GM15510 (cell line): ENCODE results near the gene KCNAB1.

ENCODE experiments used
- POLR2A ChIP-seq: IDR thresholded peaks from 3 replicates; pipeline ENCODE4 v1.6.1; 2011; ENCODE audit warnings: borderline replicate concordance; ENCODE audit not compliant: insufficient read length; ENCODE audit errors: extremely low read depth

KCNAB1 gene

DNA sequence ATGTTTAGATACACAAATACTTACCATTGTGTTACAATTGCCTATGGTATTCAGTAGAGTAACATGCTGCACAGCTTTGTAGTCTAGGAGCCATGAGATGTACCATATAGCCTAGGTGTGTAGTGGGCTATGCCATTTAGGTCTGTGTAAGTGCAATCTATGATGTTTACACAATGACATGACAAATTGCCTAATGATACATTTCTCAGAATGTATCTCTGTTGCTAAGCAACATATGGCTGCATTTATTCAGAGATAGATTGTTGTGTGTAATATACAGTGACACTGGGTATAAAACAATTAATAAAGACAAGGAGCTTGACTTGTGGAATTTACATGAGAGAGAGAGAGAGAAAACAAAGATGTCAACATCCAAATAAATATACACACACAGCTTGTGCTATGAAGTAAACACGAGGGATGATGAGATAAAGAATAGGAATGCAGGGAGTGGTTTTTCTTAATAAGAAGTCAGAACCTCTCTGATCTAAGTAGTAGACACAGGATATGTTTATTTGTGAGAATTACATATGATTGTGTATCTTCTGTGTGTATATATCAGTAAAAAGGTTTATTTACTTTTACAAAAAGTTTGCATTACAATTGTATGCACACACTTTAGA is 110.0 kb downstream of the KCNAB1 start:
- TF ChIP-seq POLR2A = no peak

DNA sequence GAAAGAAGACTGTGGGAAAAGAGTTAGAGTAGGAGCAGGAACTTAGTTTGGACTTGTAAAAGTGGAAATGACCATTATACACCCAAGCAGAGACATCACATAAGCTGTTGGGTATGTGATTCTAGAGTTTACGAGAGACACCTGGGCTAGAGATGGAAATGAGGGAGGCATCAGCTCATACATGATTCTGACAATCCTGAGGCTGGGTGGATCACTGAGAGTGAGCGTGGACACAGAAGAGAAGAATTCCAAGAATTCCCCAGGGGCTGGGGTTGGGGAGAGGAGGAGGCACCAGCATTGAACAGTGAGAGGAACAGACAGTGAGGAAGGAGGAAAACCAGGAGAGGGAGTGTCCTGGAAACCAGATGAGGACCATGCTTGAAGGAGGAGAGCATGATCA is 113.5 kb downstream of the KCNAB1 start:
- TF ChIP-seq POLR2A = no peak

DNA sequence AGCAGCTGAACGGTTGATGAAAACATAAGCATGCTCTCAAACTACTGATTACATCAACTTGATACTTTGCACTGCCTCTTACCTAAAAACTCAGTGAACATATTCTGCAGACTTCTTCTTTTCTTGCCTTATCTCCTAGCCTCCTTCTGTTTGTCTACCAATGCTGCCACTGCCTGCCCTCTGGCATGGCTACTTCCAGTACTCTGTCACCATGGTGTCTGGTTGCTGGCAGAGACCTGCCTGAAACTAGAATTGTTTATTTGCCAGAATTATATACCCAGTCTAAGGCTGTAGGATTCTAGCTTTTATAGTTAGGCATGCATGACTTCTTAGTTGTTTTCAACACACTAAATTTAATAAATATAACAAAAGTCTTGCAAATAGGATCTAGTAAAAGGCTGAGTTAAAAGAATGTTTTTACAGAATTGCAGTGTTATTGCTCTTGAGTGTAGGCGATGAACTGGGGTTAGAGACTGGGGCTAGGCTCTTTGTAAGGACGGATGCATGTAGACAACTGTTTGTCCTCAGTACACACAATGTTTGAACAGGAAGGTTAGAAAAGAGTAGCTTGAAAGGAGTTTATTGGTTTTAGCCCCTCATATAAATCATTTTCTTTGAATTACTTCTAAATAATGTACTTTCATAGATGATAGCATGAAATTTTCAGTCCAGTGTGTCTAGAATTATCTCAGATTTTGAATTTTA is 116.3 kb downstream of the KCNAB1 start:
- TF ChIP-seq POLR2A = no peak

DNA sequence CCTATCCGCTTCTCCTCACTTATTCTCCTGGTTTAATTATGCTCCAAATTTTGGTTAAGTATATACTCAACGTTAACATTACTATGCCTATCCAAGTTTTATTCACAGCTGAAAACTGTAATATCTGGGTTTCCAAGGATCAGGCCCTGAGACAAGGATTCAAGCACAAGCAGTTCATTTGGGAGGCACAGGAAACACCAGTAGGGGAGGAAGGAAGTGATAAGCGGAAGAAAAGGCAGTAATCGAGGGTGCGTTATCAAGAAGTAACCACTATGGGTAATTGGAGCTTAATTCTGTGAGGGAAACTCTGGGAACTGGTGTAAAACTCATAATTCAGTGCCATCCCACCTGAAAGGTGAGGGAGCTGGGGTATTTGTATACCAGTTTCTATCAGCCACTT is 120.3 kb downstream of the KCNAB1 start:
- no peak for TF ChIP-seq POLR2A

DNA sequence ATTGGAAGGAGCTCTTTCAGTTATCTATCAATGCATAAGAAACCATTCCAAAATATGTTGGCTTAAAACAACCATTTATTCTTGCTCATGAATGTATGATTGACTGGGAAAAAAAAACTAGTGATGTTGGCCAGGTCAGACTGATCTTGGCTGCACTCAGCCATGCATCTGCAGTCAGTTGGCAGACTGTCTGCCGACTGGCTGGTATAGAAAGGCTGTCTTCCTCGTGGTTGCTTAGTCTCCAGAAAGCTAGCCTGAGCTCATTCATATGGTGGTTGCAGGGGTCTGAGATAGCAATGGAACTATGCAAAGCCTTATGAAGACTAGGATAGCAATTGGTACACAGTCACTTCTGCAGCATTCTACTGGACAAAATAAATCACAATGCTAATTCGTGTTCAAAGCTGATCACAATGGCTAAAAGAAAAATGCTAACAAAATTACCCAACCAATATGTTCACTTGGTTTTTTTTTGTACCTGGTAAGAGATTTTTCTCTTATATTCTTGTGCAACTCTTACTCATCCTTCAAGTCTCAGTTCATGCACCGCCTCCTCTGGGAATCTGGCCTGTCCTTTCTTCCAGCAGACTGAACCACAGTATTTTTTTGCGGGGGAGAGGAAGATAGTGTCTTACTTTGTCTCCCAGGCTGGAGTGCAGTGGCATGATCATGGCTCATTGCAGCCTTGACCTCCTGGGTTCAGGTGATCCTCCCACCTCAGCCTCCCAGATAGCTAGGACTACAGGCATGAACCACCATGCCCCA is 126.8 kb downstream of the KCNAB1 start:
- TF ChIP-seq POLR2A = no peak

DNA sequence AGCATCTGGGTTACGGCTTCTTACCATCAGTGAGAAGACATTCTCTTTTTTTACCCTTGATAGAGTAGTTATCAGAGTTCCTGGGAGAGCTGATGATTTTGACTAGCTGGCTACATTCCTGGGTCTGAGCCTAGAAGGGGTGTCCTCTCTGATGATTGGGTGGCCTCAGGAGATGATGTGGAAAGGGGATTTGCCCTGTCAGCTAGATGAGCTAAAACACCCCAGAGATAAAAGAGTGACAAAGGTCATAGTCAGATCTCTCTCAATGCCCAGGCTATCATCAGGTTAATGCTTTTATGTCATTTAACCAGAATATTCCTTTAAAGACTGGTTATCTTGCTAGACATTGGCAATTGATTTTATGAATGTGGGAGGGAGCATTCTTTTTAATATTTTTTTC is 130.2 kb downstream of the KCNAB1 start:
- no peak for TF ChIP-seq POLR2A

DNA sequence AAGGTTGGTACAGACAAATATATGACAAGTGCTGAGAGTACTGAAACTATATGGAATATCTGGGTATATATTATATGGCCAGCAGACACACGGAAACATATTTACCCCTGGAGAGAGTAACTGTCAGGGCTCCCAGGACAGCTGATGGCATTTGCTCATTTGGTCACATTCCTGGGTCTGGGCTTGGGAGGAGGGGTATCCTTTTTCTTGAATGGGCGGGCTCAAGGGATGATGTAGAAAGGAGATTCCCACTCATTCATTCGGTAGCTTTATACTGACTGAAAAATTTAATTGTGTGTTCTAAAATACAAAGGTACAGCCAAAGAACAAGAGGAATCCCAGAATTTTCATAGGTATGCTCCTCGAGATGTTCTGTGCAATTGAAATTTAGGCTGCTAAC is 131.0 kb downstream of the KCNAB1 start:
- TF ChIP-seq POLR2A = no peak

DNA sequence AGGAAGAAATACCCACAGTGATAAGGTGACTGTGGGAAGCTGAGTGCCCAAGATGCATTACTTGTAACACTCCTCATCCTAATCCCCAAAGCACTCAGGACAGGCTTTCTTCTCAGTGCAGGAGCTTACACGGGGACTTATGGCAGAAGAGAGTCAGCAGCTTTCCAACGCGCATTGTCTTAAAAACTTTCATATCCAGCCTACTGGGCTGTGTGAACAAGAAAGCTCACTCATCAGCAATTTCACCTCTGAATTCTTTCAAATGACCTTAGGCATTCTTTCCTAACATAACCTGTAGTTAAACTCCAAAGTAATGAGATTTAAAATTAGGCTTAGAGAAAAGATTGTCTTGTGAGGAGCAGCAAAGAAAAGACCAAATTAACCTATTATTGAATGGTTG is 132.3 kb downstream of the KCNAB1 start:
- no peak for TF ChIP-seq POLR2A

DNA sequence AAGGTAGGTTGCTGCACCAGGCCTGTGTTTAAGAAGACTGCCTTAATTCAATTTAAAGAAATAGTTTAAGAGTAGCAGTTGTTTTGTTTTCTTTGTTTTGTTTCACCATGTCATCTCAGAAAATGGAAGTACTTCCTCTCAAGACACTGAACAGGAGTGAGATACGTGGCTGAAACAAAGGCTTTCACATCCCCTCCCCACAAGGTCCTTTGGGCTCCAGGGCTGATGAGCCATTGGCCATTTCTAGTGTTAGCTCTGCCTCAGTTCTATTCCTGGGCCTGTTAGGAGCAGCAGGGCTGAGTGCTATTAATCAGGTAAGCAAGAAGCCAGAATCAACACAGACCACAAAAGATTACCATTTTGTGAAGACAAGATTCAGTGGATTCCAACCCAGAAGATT is 132.8 kb downstream of the KCNAB1 start:
- TF ChIP-seq POLR2A = no peak

DNA sequence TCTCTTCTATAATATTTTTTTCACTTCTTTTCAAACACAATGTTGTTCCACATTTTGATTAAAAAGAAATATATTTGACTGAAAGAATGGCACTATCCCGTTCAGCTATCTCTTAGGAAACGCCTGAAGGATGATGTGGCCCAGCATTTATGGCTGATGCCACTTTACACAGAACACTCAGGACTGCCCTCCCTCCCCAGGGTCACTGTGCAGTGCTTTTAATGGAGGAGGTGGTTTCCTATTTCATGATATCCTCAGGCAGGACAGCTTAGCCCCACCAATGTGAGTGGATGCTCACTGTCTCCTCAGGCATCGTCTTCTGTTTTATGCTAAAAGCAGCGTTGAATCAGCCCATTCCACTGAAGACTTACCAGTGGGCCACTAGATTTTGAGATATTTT is 135.9 kb downstream of the KCNAB1 start:
- TF ChIP-seq POLR2A = no peak

DNA sequence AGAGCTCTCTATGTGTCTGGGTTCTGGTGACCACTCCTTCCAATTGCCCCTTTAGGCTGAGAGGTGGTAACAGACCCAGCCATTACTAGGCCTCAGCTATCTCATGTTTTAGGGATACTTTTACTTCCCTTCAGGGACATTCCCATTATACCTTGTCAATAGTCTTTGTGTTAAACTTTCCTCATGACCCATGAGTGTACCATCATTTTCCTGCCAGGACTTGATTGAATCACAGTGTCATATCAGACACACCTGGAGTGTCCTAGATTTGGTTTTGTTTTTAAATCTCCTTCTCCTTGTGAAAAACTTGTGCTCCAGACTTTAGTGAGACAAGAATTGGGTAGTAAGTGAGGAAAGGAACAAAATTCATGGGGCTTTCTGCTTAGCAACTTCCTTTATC is 136.6 kb downstream of the KCNAB1 start:
- TF ChIP-seq POLR2A = no peak

DNA sequence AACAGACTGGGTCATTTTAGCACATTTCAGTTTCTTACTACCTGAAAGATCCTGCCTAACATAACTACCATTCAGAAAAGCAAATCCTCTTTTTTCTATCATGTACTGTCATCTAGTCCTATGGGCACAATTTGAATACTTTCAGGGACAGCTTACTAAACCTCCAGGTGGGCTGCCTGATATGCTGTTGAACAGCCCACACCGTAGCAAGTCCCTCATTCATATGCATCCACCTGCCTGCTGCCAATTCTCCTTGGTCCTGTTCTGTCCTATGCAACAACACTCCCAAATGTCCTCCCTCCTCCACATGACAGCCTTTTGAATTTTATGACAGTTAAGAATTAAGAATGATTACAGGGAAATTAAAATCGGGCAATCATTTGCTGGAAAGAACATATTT is 137.9 kb downstream of the KCNAB1 start:
- no peak for TF ChIP-seq POLR2A

DNA sequence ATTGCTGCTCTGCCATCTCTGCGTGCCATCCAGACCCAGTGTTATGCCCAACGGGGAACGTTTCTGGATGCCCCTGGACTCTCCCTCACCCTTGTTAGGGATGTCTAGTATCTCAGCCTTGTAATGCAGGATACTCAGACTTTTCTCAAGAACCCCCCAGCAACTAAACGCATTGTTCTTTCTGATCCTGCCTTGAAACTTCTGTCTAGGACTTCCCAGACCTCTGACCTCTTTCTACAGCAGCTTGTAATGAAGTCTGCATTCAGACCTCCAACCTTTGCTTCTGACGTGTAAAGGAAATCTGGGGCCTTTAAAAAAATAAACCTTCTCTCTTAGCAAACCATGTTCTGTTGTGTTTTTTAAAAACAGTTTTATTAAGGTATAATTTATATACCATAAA is 139.5 kb downstream of the KCNAB1 start:
- no peak for TF ChIP-seq POLR2A

DNA sequence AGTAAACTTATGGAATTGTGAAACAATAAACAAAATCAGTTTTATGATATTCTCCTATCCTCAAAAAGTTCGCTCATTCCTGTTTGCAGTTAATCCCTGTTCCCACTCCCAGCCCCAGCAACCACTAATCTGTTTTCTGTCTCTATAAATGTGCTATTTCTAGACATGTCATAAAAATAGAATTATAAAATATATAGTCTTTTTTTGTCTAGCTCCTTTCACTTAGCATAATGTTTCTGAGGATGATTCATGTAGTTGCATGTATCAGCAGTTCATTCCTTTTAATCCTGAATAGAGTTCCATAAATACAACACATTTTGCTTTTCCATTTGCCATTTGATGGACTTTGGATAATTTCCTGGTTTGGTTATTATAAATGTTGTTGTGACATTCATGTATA is 140.0 kb downstream of the KCNAB1 start:
- TF ChIP-seq POLR2A = no peak

DNA sequence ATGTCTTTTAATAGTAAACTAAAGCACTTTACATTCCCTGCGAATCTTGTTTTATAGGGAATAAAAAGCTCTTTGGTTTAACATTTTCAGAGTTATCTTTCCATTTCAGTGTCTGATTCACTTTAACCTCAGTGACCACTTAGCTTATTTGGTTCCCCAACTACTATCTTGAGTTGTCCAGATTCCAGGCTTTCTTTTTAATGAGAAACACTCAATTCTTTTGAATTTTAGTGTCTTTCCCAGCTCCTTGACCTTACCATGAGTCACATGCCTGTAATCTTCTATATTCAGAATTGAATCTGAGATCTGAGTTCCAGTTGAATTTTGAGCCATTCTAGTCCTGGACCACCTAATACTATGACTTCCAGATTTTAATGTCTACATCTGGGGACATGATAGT is 144.4 kb downstream of the KCNAB1 start:
- no peak for TF ChIP-seq POLR2A

DNA sequence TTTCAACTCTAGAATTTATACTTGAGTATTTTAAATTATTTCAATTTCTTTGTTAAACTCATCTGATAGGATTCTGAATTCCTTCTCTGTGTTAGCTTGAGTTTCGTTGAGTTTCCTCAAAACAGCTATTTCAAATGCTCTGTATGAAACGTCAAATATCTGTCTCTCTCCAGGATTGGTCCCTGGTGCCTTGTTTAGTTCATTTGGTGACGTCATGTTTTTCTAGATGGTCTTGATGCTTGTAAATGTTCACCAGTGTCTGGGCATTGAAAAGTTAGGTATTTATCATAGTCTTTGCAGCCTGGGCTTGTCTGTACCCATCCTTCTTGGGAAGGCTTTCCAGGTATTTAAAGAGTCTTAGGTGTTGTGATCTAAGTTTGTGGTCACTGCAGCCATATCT is 151.1 kb downstream of the KCNAB1 start:
- no peak for TF ChIP-seq POLR2A
